Breast epithelium (tissue), 3 donors: Measurements from ENCODE around the gene C4BPB.

Source experiments
- POLR2A ChIP-seq: fragments of 450-650 bp; IDR thresholded peaks from one replicate; pipeline ENCODE4 v1.6.1; 2016; ENCODE audit warnings: antibody characterized with exemption, mild to moderate bottlenecking, moderate library complexity
- POLR2AphosphoS5 ChIP-seq, 3 donors: sonication (generic); formaldehyde crosslinking; IDR thresholded peaks; one replicate each; pipeline ENCODE4 v1.6.1; 2017; ENCODE audit warnings: antibody characterized with exemption in 3 of 3
- TF ChIP-seq, protein P1 (sequence below), 3 donors: fragments of 450-650 bp; IDR thresholded peaks; one replicate each; pipeline ENCODE4 v1.5.1; 2016 to 2017; ENCODE audit warnings: antibody characterized with exemption in 3 of 3, mild to moderate bottlenecking in 3 of 3, moderate library complexity in 3 of 3

DNA sequence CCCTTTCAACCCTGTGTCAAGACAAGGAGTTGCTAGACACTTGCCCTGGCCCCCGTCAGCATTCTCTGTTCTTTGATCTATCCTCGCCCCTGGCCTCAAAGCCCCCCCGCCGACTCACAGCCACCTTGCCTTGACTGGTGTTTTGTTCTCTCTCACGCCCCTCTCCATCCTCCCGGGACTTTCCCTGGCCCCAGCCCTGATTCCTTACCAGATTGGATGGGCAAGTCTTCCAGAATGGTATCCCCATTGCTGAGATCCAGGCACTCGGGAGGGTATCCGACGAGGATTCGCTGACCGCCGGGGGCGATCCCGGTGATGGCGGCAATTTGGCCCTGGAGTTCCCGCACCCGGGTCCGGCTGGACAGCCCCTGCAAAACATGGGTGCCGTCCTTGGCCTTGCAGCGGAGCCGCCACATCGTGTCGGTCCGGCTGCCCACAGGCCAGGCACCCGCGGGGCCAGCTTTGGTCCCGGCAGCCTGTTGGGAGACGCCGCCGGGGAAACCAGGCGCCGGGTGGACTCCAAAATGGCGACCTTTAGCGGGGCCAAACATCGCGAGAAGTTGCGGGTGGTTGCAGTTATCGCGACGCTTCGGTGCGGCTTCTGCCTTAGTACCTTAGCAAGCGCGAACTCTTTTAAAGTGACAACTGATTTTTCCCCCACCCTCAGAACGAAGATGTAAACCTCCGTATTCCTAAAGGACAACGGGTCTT, 38.0 kb upstream of the C4BPB start:
- no peak for TF ChIP-seq POLR2A
- peak; percentile 43 to 67 (median 66) for TF ChIP-seq POLR2AphosphoS5 (IDR thresholded peaks at IDR 0.05)
- TF ChIP-seq, protein P1, sequence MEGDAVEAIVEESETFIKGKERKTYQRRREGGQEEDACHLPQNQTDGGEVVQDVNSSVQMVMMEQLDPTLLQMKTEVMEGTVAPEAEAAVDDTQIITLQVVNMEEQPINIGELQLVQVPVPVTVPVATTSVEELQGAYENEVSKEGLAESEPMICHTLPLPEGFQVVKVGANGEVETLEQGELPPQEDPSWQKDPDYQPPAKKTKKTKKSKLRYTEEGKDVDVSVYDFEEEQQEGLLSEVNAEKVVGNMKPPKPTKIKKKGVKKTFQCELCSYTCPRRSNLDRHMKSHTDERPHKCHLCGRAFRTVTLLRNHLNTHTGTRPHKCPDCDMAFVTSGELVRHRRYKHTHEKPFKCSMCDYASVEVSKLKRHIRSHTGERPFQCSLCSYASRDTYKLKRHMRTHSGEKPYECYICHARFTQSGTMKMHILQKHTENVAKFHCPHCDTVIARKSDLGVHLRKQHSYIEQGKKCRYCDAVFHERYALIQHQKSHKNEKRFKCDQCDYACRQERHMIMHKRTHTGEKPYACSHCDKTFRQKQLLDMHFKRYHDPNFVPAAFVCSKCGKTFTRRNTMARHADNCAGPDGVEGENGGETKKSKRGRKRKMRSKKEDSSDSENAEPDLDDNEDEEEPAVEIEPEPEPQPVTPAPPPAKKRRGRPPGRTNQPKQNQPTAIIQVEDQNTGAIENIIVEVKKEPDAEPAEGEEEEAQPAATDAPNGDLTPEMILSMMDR (IDR thresholded peaks at IDR 0.05) = no peak
